Right atrium auricular region (tissue), 2 donors: Measurements from ENCODE around the gene LRP6. TPM values are rescaled to one million over a fixed set of nuclear protein-coding genes. Genes with fewer than 3 reads are reported as not detected.

Source experiments
- DNase-seq: peaks from one replicate; pipeline ENCODE4 v3.0.0-alpha.2; 2019; ENCODE audit warnings: low spot score
- H3K27ac ChIP-seq, 2 donors: fragments of 200-600 bp; sonication (generic); 1 replicate in 1 of 2; 2 replicates in 1 of 2; pipeline ENCODE4 v1.5.1; 2016 to 2019
- H3K27me3 ChIP-seq, 2 donors: fragments of 200-600 bp; sonication (generic); one replicate each; pipeline versions ENCODE4 v1.5.1 to v1.6.0; 2017 to 2019
- H3K36me3 ChIP-seq: fragments of 200-600 bp; sonication (generic); one replicate; pipeline ENCODE4 v1.5.1; 2016
- H3K4me1 ChIP-seq, 2 donors: fragments of 200-600 bp; sonication (generic); one replicate each; pipeline versions ENCODE4 v1.5.1 to v1.6.0; 2017 to 2019
- H3K4me3 ChIP-seq, 2 donors: fragments of 200-600 bp; sonication (generic); 1 replicate in 1 of 2; 2 replicates in 1 of 2; pipeline ENCODE4 v1.5.1; 2017 to 2019; ENCODE audit warnings: mild to moderate bottlenecking in 1 of 2, moderate library complexity in 1 of 2
- H3K9me3 ChIP-seq, 2 donors: fragments of 200-600 bp; sonication (generic); one replicate each; pipeline ENCODE4 v1.5.1; 2019
- CTCF ChIP-seq, 2 donors: fragments of 200-600 bp; sonication (generic); IDR thresholded peaks; one replicate each; pipeline ENCODE4 v1.5.1; 2019; ENCODE audit warnings: antibody characterized with exemption in 2 of 2
- total RNA-seq, 2 donors: library from RNA; depleted of rRNA; stranded (reverse); fragments of >200 nt; gene quantifications; one replicate each; pipeline ENCODE4 v1.1.0, GENCODE V29; 2016

LRP6 gene
- total RNA-seq, 2 donors from 2014 or later = 16.5 to 21.3 TPM

DNA sequence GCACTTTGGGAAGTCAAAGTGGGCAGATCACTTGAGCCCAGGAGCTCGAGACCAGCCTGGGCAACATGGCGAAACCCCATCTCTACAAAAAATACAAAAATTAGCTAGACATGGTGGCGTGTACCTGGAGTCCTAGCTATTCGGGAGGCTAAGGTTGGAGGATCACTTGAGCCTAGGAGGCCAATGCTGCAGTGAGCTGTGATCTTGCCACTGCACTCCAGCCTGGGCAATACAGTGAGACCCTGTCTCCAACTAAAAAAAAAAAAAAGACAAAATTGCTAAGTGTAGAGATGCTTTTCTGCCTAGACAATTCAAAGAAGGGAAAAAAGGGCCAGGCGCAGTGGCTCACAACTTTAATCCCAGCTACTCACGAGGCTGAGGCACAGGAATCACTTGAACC lies 3.4 kb upstream of the LRP6 start:
- no peak for DNase-seq
- H3K9me3 ChIP-seq = no peaks in the 10 kb centered on the region
- no peaks in the 10 kb centered on the region for H3K27me3 ChIP-seq
- TF ChIP-seq CTCF (IDR thresholded peaks at IDR 0.05) = no peak
- no peaks in the 10 kb centered on the region for H3K36me3 ChIP-seq
- H3K4me3 ChIP-seq = no peak overlapping the region
- H3K27ac ChIP-seq = no peak overlapping the region
- peaks cover 0 to 15% of the 10 kb centered on the region in 2 donors for H3K4me1 ChIP-seq

- H3K36me3 ChIP-seq = no peaks in the 10 kb centered on the region
- peak overlapping the region; percentile 79 to 87 for H3K4me3 ChIP-seq
- H3K9me3 ChIP-seq = no peaks in the 10 kb centered on the region
- peak overlapping the region; percentile 96 to 99 for H3K27ac ChIP-seq
- peaks cover 0 to 31% of the 10 kb centered on the region in 2 donors for H3K4me1 ChIP-seq
- H3K27me3 ChIP-seq = no peaks in the 10 kb centered on the region
- TF ChIP-seq CTCF (IDR thresholded peaks at IDR 0.05) = no peak
- no peak for DNase-seq
These were observed 927 bp upstream of the LRP6 start for GRCh38 chr12:12267742-12268200.

DNA sequence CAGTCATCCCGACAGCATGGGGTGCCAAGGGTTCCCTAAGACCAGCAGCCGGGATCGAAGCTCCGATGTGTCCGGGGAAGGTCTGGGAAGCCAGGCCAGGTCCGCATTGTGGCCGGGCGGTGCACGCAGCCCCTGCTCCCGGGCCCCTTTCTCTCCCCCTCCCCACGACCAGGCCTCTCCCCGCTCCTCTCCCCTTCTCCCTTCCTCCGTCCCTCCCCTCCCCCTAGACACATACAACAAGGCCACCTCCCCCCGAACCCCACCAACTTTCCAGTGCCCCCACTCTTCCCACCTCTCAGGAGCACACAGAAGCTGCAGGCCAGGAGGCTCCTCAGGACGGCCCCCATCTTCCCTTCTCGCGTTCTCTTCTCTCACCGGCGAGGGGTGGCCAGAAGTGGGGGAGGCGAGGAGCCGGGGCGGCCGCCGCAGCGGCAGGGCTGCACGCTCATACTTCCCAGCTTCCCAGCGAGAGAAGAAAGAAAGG lies 413 bp downstream of the LRP6 start:
- DNase-seq = no peak
- Histone ChIP-seq H3K9me3 (no peaks in the 10 kb centered on the region), H3K4me3 (peak overlapping the region; percentile 79 to 87), H3K27me3 (no peaks in the 10 kb centered on the region), H3K36me3 (no peaks in the 10 kb centered on the region), H3K4me1 (peaks cover 0 to 31% of the 10 kb centered on the region in 2 donors), H3K27ac (peak overlapping the region; percentile 96 to 99)
- no peak for TF ChIP-seq CTCF (IDR thresholded peaks at IDR 0.05)

DNA sequence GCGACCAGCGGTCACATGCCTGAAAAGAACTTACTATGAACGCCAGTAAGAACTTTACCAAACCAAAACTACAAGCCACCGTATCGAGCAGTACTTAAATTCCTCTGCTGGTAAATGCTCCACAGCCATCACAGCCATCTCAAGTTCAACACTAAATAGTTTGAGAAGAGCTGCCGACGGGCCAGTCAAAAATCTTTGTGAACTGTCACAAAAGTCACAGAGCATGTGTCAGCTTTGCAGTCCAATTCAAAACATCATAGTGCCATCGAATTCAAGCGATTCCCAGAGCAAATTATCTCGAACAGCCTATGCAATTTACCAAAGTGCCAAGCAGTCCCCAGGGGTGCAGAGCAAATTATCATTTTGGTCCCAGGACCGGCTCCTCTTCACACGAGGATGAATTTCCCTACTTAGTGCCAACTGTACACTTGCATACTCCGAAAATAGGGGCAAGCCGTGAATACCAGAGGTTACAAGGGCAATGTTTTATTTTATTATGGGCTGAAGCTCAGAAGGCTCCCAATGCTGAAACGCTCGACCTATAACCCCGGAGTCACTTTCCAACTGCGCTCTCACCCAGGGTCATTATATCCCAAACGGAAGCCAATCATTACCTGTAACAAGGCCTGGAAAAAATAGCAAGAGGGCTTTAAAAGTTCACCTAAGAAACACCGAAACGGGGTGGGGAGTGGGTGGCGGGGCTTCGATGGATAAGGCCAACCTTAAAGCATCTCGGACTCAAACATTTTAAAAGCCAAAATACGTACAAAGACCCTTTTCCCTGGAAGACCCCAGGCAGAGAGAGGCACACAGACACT lies 1.1 kb downstream of the LRP6 start:
- Histone ChIP-seq H3K36me3 (no peaks in the 10 kb centered on the region), H3K27ac (peak overlapping the region; percentile 96 to 99), H3K27me3 (no peaks in the 10 kb centered on the region), H3K4me3 (peak overlapping the region; percentile 79 to 87), H3K4me1 (peaks cover 0 to 31% of the 10 kb centered on the region in 2 donors), H3K9me3 (no peaks in the 10 kb centered on the region)
- TF ChIP-seq CTCF (IDR thresholded peaks at IDR 0.05) = no peak
- no peak for DNase-seq

- Histone ChIP-seq H3K27me3 (no peaks in the 10 kb centered on the region), H3K4me1 (peaks cover 0 to 31% of the 10 kb centered on the region in 2 donors), H3K36me3 (no peaks in the 10 kb centered on the region), H3K27ac (peak overlapping the region; percentile 96 to 99), H3K9me3 (no peaks in the 10 kb centered on the region), H3K4me3 (peak overlapping the region; percentile 79 to 87)
- no peak for TF ChIP-seq CTCF (IDR thresholded peaks at IDR 0.05)
- no peak for DNase-seq
These were observed 1.8 kb downstream of the LRP6 start for GRCh38 chr12:12265035-12265434.
